Loucy (cell line): ENCODE data around the gene FAM240A.

Experiments
- H2AFZ ChIP-seq: fragments of 200-600 bp; sonication (generic); 2 replicates; pipeline ENCODE4 v1.6.0; 2016; ENCODE audit warnings: antibody characterized with exemption, mild to moderate bottlenecking, low read length, moderate library complexity
- H3F3A ChIP-seq: fragments of 200-600 bp; 2 replicates; pipeline ENCODE4 v1.6.0; 2016; ENCODE audit warnings: antibody characterized with exemption, low read depth, mild to moderate bottlenecking
- H3K27me3 ChIP-seq: fragments of 200-600 bp; sonication (generic); 2 replicates; pipeline ENCODE4 v1.6.1; 2014; ENCODE audit warnings: low read length, mild to moderate bottlenecking; ENCODE audit not compliant: insufficient read depth, poor library complexity, severe bottlenecking
- H3K36me3 ChIP-seq: fragments of 200-600 bp; sonication (generic); 2 replicates; pipeline ENCODE4 v1.6.1; 2016; ENCODE audit warnings: low read length; ENCODE audit not compliant: insufficient read depth
- H3K4me1 ChIP-seq: fragments of 200-600 bp; sonication (generic); 2 replicates; pipeline ENCODE4 v1.5.1; 2014; ENCODE audit warnings: low read length, mild to moderate bottlenecking; ENCODE audit not compliant: insufficient read depth, poor library complexity, severe bottlenecking
- H3K4me2 ChIP-seq: fragments of 200-600 bp; sonication (generic); 2 replicates; pipeline ENCODE4 v1.6.0; 2014; ENCODE audit warnings: antibody characterized with exemption, low read length, low read depth, mild to moderate bottlenecking; ENCODE audit not compliant: poor library complexity, severe bottlenecking
- H3K4me3 ChIP-seq: fragments of 200-600 bp; sonication (generic); 2 replicates; pipeline ENCODE4 v1.5.1; 2014; ENCODE audit warnings: low read length, mild to moderate bottlenecking, mixed read lengths; ENCODE audit not compliant: poor library complexity, severe bottlenecking
- H3K79me2 ChIP-seq: fragments of 200-600 bp; sonication (generic); 2 replicates; pipeline ENCODE4 v1.6.1; 2014; ENCODE audit warnings: low read length; ENCODE audit not compliant: insufficient read depth
- H3K9ac ChIP-seq: fragments of 200-600 bp; sonication (generic); 2 replicates; pipeline ENCODE4 v1.6.0; 2014; ENCODE audit warnings: mild to moderate bottlenecking, low read depth, low read length, moderate library complexity; ENCODE audit not compliant: poor library complexity, severe bottlenecking
- H3K9me2 ChIP-seq: fragments of 200-600 bp; sonication (generic); replicated peaks from 2 replicates; pipeline ENCODE4 v1.6.1; 2016; ENCODE audit warnings: low read depth, low read length, mixed read lengths
- H3K9me3 ChIP-seq: fragments of 200-600 bp; sonication (generic); 2 replicates; pipeline ENCODE4 v1.6.1; 2014; ENCODE audit warnings: mild to moderate bottlenecking, antibody characterized with exemption, low read length, low read depth; ENCODE audit not compliant: insufficient read depth
- H4K20me1 ChIP-seq: fragments of 200-600 bp; sonication (generic); 2 replicates; pipeline ENCODE4 v1.6.0; 2014; ENCODE audit warnings: antibody characterized with exemption, low read length, mild to moderate bottlenecking; ENCODE audit not compliant: insufficient read depth, poor library complexity, severe bottlenecking
- EZH2phosphoT487 ChIP-seq: fragments of 200-600 bp; IDR thresholded peaks from 2 replicates; pipeline ENCODE4 v1.6.1; 2018; ENCODE audit warnings: antibody characterized with exemption, mild to moderate bottlenecking, moderate library complexity, borderline replicate concordance
- TF ChIP-seq, protein P1 (sequence below): fragments of 200-600 bp; sonication (generic); conservative IDR thresholded peaks from 2 replicates; pipeline ENCODE4 v1.5.1; 2014; ENCODE audit warnings: mild to moderate bottlenecking, antibody characterized with exemption, low read length

The FAM240A gene

GRCh38 chr3:46671541-46672348 lies 59.4 kb downstream of the FAM240A start:
- Histone ChIP-seq H3K9ac (no peak overlapping the region), H3K9me3 (no peaks in the 10 kb centered on the region), H3K9me2 (no peaks in the 10 kb centered on the region), H3K4me2 (no peak overlapping the region), H2AFZ (no peak overlapping the region), H3K79me2 (no peaks in the 10 kb centered on the region), H3K4me1 (no peaks in the 10 kb centered on the region), H3F3A (no peaks in the 10 kb centered on the region), H3K4me3 (no peak overlapping the region), H4K20me1 (no peaks in the 10 kb centered on the region), H3K36me3 (no peaks in the 10 kb centered on the region), H3K27me3 (no peaks in the 10 kb centered on the region)
- TF ChIP-seq, protein P1, sequence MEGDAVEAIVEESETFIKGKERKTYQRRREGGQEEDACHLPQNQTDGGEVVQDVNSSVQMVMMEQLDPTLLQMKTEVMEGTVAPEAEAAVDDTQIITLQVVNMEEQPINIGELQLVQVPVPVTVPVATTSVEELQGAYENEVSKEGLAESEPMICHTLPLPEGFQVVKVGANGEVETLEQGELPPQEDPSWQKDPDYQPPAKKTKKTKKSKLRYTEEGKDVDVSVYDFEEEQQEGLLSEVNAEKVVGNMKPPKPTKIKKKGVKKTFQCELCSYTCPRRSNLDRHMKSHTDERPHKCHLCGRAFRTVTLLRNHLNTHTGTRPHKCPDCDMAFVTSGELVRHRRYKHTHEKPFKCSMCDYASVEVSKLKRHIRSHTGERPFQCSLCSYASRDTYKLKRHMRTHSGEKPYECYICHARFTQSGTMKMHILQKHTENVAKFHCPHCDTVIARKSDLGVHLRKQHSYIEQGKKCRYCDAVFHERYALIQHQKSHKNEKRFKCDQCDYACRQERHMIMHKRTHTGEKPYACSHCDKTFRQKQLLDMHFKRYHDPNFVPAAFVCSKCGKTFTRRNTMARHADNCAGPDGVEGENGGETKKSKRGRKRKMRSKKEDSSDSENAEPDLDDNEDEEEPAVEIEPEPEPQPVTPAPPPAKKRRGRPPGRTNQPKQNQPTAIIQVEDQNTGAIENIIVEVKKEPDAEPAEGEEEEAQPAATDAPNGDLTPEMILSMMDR, result no peak
- TF ChIP-seq EZH2phosphoT487, result no peak

DNA sequence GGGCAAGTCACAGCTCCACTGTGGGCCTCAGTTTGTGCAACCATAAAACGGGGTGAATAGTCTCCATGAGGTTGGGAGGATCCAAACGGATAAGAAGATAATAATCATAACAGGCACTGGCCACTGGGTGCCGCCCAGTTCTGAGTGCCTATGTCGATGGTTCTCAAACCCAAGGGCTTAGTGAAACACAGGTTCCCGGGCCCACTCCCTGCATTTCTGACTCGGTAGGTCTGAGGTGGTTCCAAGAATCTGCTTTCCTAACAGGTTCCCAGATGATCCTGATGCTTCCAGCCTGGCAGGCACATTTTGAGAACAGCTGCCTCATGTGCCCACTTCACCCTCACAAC lies 60.0 kb downstream of the FAM240A start:
- Histone ChIP-seq H3K4me1 (no peaks in the 10 kb centered on the region), H3K4me2 (no peak overlapping the region), H3K36me3 (no peaks in the 10 kb centered on the region), H4K20me1 (no peaks in the 10 kb centered on the region), H3K9ac (no peak overlapping the region), H3K9me2 (no peaks in the 10 kb centered on the region), H3K27me3 (no peaks in the 10 kb centered on the region), H3K79me2 (no peaks in the 10 kb centered on the region), H3K9me3 (no peaks in the 10 kb centered on the region), H3F3A (no peaks in the 10 kb centered on the region), H2AFZ (no peak overlapping the region), H3K4me3 (no peak overlapping the region)
- TF ChIP-seq, protein P1, result no peak
- TF ChIP-seq EZH2phosphoT487, result no peak

DNA sequence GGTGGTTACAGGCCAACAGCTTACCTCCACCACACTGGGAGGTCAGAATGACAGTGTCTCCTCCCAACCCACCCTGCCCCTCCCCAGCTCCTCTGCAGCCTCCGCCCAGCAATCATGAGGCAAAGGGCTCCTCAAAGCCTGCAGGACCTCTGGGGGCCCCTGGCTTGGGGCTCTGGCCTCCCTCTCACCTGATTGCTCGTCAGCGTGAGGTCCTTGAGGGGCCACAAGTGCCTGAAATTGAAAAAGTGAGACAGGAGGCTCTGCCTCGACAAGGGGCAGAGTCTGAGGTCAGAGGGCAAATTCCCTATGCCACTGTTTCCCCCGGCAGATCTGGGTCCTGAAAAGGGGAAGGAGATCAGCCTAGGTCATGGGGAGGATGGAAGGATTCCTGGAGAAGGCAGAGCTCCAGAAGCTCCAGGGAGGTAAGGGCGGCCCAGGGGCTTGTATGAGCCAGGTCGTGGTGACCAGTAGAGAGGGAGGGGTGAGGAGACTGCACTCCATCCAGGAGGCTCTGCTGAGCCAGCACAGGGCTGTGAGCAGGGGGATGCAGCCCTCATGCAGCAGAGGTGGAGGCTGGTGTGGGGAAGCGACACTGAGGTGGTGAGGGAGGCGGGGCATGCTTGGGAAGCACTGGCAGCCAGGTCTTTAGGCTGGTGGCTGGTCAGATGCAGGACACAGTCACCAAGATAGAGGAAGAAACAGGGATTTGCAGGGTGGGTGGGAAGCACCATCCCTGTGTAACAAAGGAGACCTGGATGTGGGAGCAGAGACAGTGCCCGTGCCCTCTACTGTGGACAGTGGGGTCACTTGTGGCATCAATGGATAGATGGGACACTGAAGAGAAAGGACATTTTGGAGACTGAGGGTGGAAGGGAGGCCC lies 61.1 kb downstream of the FAM240A start:
- H3K4me3 ChIP-seq, result no peak overlapping the region
- no peaks in the 10 kb centered on the region for H4K20me1 ChIP-seq
- no peaks in the 10 kb centered on the region for H3K9me2 ChIP-seq
- no peaks in the 10 kb centered on the region for H3K79me2 ChIP-seq
- H3K9ac ChIP-seq, result no peak overlapping the region
- no peak overlapping the region for H3K4me2 ChIP-seq
- no peaks in the 10 kb centered on the region for H3K4me1 ChIP-seq
- no peak for TF ChIP-seq EZH2phosphoT487
- TF ChIP-seq, protein P1, result no peak
- no peaks in the 10 kb centered on the region for H3F3A ChIP-seq
- H3K36me3 ChIP-seq, result no peaks in the 10 kb centered on the region
- H3K9me3 ChIP-seq, result no peaks in the 10 kb centered on the region
- H2AFZ ChIP-seq, result no peak overlapping the region
- H3K27me3 ChIP-seq, result no peaks in the 10 kb centered on the region
